Limb (tissue), 2 donors: ENCODE data around the gene LRRC59.

ENCODE experiments used
- DNase-seq, 2 donors: peaks; one replicate each; pipeline ENCODE4 v3.0.0-alpha.2; 2016; ENCODE audit errors: extremely low spot score in 2 of 2

LRRC59 gene

DNA sequence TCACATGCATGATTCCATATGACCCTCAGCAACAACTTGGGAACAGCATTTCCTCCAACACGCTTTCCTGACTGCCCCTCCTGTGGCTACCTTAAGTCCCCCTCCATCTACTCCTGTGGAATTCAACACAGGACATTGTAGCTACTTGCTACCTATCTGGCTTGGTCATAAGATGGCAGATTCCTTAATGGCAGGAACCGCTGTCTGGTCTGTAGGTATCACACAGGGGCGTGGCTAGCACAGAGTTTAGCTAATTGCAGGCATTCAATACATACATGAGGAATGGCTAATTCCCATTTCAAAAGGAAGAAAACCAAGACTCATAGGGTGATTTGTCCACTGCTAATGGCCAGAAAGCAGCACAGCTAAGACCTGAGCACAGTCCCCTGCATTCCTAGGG lies 8.6 kb downstream of the LRRC59 start:
- DNase-seq, result no peak

DNA sequence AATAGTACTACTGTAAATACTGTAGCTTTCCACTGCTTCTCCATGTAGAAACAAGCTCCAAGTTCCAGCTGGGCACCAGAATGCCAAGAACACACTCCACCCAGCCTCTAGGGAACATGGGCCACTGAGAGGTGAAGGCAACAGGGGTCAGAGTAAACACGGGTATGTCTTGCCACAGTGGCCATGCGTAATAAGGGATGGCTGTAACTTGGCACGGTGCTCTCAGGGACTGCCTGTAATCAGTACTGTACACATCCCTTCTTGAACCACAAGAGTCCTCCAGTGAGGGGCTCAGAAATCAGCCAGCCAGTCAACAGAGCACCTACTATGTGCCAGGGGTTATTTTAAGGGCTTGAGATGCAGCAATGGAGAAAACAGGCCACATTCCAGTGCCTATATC lies 10.8 kb downstream of the LRRC59 start:
- no peak for DNase-seq

DNA sequence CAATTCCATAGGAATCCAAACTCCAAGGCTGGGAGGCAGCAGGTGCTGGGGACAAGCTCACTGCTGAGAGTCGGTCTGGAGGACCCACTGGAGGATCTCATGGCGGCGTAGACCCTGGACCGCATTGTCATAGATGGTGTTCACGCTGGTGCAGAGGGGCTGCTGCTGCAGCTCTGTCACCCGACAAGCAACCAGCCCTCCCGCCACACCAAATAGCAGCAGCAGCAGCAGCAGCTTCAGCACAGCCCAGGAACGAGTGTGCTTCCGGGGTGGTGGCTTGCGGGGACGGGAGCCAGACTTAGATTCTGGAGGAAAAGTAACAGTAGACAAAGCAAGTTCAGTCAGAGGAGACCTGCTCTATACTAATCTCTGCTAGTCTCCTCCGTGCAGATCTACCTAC lies 14.4 kb downstream of the LRRC59 start:
- no peak for DNase-seq

DNA sequence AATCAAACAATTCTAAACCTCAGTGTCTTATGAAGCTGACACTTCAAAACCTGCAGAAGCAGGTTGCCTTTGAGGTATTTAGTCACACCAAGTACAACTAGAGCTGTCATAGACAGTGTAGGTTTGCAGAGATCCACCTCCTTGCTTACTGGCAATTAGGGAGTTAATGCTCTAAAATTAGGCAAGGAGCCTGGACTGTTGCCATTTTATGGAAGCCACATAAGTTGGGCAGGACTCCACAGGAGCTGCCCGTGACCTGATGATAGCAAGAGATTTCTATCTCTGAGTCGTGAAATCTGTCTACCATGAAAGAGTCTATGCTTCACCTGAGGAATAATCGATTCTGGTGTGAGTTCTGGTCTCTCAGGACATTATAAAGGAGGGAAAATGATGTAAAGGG lies 15.4 kb downstream of the LRRC59 start:
- DNase-seq, result no peak

DNA sequence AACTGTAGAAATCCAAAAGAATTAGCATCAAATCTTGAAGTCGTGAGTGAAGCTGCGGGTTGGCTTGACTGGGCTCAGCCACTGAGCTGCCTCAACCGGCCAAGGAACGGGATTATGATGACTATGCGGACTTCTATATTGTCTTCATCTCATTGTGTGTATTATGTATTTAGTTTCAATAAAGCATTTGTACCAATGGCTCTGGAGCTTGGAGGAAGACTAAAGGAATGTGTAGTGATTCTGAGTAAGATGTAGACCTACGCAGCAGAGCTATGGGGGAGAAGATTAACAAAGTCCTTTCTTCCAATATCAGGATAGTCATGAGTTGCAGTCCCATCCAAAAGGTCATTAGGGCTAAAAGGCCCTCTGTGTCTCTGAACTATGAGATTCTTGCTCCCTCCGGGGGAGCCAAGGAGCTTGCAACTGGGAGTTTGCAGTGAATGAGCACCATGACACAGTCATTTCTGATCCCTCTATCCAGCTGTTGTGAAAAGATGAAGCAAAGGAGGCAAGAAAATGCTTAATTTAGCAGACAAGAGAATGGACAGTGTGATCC lies 16.0 kb downstream of the LRRC59 start:
- no peak for DNase-seq

DNA sequence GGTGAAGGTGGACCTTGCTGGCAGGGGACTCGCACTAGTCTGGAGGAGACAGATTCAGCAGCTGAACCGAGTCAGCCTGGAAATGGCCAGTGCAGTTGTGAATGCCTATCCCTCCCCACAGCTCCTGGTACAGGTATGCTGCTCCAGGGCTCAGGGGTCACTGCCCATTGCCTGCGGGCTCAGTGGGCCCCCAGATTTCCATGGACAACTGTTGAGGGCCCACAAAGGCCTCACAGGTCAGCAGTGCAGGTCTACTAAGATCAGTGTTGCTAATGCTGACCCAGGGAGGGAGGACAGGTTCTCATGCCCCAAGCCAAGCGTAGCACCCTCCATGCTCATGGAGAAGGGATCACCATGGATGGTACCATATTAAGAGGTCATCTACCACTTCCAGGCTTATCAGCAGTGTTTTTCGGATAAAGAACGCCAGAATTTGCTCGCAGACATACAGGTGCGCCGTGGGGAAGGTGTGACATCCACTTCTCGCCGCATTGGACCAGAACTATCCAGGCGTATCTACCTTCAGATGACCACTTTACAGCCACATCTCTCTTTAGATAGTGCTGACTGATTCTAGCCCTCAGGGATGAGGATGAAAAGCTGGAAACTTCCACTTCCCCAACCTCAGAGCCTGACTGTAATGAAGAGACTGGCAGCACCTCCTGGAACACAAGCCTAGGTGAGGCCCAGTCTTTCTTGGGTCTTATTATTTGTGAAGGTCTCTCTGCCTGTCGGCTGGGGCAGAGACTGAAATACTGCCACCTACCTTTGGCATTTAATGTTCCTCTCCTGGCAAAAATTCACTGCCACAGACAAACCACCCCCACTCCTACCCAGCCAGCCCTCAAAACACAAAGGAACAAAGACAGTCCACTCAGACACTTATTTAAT lies 16.7 kb downstream of the LRRC59 start:
- no peak for DNase-seq

DNA sequence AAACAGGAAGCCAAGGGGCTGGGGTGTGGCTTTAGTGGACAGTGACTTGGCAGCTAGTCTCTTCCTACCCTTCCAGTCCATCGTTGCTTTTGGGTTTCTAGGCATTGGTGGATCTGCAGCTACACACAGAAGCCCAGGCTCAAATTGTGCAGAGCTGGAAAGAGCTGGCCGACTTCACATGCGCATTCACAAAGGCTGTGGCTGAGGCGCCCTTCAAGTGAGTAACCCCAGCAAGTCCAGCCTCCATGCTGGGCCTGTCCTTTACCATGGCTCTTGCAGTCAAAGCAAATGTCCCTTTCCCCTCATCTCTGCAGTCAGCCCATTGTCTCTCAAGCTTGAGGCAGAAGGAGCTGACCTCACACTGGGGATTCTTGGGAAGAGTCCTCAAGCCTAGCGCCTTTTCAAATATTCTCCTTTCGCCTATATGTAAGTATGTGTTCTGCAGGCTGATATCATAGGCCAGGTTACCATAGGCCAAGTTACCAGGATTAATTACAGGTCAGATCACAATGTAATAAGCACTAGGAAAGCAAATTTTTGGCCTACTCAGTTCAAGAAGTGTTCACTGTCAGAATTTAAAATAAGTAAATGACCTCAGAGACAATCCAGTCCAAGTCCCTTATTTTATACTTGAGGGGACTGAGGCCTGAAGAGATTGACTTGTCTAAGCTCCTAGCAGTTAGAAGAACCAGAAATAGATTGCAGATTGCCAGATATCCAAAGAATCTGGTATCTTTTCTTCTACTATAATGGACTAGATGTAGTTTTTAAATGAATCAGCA lies 17.8 kb downstream of the LRRC59 start:
- no peak for DNase-seq

DNA sequence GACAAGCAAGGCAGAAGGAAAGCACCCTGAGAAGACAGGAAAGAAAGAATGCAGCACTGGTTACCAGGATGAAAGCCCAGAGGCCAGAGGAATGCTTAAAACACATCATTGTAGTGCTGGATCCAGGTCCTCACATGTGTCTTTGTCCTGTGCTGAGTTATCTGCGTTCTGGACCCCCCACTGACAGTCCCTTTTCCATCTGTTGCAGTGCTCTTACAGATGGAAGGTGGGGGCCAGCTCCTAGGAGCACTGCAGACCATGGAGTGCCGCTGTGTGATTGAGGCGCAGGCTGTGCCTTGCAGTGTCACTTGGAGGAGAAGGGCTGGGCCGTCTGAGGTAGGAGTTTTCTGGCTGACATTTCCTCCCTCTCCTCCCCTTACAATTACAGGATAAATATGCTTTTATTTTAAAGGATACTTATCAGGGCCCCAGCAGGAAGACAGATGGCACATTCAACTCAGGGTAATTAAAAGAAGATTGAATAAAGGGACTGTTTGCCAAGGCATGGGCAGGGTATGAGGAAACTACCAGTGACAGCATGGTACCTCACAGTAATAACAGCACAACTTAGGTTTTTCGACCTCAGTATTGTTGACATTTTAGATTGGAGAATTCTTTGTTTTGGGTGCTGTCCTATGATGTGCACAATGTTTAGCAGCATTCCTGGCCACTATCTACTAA lies 21.3 kb downstream of the LRRC59 start:
- no peak for DNase-seq

DNA sequence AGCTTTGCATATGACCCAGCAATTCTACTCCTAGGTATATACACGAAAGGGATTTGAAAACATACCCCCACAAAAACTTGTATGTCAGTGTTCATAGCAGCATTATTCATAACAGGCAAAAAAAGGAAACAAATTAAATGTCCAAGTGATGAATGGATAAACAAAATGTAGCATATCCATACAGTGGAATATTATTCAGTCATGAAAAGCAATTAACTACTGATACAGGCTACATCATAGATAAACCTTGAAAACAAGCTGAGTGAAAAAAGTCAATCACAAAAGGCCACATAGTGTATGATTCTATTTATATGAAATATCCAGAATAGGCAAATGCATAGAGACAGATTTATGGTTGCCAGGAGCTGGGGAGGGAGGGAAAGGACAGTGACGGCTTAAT lies 23.6 kb downstream of the LRRC59 start:
- DNase-seq, result no peak

DNA sequence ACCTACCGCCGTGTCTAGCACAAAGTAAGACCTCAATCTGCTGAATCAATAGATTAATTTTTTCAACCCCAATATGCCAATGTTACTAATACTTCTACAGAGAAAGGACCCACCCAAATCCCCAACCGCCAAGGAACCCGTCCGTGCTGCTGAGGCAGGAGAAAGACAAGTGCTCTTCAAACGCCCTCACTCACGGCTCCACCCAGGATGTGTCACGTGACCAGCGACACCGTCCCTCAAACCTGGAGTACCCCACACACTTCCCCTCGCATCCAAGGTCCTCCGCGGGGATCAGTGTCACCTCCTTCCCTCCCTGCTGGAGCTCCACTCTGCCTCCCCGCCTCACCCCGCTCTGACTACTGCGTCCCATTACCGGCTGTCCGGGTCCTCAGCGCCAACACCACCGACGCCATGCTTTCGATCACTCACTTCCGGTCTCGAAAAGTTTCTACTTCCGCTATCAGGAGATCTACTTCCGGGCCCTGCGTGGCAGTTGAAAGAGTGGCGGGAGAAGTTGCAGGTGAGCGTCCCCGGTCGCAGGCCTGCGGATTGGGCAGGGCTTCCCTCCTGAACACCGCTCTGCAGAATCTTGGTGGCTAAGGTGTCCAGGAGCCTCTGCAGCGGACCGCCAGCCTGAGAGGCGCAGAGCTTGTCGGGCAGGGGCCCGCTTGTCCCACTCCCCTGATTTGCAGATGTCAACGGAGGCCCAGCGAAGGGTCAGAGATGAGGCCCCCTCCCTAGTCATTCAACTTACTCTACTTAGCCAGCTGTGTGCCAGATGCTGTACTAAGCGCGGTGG lies 24.4 kb downstream of the LRRC59 start, which contains the start of the genes EME1 and MRPL27:
Gene EME1, plus strand, starts transcription at position 472 of the 799 bp plus-strand sequence. CDS start 1,980 bp downstream, outside the sequence.
Gene MRPL27, minus strand, starts transcription at position 427 of the 799 bp plus-strand sequence. Its CDS starts 14 bp downstream, at position 413.
- peak; percentile 91 to 93 for DNase-seq

DNA sequence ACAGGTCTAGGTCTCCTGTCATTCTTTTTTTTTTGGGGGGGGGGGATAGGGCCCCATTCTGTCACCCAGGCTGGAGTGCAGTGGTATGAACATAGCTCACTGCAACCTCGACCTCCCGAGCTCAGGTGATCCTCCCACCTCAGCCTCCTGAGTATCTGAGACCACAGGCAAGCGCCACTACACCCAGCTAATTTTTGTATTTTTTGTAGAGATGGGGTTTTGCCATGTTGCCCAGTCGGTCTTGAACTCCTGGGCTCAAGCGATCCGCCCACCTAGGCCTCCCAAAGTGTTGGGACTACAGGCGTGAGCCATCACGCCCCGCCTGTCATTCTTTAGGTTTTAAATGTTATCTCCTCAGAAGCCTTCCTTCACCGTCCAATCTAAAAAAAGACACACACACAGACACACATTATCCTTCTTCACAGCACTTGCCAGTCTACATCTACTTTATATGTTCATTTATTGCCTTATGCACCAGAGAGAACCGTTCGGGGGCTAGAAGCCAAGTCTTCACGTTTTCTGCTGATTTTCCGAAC lies 25.0 kb downstream of the LRRC59 start:
- DNase-seq, result no peak

DNA sequence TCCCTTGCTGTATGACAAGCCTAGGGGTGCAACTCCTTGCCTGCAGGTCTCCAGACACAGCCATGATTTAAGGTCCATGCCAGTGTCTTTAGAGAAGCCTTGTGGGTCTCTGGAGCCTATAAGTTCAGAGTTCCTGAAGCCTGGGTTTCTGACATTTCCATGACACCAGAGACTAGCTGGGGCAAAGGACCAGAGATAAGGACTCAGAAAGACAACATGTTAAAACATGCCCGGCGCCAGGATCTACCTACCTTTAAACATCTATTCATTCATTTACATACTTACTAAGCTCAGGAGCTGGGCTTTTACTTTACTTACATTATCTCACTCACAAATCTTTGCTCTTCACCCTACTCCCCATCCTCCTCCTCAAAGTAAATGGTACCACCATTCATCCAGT lies 25.8 kb downstream of the LRRC59 start:
- no peak for DNase-seq

DNA sequence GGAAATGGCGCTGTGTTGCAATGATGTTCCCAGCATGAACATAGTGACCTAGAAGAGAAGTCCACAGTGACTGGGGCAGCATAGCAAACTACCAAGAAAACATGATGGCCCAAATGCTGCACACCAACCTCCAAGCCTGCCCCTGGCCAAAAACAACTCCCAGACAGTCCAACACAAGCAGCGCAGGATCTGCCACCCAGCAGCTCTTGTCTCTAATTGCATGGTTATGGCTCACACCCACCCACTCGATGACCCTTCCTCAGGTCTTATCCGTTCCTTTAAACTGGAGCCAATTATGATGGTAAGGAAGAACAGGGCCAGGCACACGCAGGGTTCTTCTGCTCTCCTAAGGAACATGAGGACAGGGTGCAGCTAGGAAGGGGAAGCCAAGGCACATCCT lies 27.3 kb downstream of the LRRC59 start:
- no peak for DNase-seq

DNA sequence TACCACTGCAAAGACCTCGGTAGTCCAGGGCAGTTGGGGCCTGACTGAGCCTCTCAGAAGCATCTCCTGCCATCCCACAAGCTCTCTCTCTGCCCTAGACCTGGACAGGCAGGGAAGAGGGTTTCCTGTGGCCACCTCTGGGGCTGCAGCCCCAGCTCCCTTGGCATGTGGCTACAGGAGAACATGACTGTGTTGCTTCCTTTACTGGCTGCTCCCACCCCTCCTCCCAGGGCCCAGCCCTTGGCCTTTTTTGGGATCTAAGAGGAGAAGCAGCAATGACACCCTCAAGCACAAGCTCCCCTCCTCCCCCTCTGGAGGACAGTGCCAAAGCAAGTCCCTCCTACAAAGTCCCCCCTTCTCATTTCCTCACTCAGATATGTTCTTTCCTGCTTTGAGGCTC lies 29.9 kb downstream of the LRRC59 start:
- no peak for DNase-seq

DNA sequence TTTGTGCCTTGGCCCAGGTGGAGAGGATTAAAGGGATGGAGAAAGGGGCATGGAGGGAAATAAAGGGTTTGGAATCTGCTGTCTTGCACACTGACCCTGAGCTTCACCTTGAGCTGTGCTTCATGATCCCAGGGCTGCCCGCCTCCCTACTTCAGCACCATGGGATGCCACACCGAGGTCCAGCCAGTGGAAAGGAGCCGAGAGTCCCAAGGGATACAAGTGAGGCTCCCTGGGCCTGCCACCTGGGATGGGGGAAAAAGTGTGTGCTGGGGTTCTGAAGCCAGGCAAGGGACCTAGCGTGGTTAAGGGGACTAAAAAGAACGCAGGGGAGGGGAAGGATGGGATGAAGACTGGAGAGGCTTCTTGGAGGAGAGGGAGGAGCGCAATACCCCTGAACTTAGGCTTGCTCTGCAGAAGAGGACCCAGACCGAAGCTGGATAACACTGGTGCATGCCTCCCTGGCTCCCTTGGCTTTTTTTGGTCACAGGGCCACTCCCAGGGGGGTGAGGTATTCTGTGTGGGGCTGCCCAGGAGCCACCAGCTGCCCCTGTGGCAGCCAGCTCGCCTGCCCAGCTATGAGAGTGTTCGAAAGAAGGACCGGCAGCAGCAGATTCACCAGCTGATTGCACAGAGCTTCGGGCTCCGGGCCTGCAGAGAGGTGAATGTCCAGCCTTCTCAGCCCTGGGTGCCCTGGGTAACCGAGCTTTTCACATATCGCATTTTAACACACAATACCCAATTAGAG lies 31.5 kb downstream of the LRRC59 start:
- no peak for DNase-seq

DNA sequence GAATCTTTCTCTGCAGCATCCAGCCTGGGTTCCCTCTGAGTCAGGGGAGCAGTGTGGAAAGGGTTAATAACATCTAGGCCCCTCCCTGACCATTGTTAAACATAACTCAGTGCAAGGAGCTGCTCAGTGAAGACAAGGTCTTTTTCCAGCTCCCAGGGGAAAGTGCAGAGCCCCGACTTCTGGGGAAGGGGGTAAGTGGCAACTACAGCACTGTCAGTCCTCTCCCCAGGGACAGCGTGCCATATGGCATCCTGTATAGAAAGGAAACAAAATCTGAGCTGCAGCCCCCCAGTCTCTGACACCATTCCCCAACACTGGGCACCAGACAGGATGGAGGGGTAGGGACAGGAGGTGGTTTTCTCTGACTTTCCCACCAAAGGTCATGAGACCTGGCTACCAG lies 32.2 kb downstream of the LRRC59 start:
- DNase-seq, result no peak

DNA sequence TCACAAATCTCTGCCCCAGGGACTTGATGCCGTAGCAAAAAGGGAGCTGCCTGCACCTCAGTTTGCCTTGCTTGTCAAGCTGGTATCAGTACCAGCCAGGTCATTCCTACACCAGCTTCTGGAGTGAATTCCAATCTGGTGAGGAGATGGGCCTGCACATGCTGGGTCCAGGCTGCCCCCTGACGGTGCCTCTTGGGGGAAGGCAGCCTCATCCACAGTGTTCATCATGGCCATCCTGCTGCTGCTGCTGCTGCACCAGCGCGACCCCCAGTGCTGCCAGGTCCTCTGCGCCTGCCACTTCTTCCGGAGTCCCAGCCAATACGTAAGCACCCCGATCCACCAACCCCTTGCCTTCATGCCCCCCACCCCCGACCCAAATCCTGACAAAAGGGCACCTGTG lies 32.6 kb downstream of the LRRC59 start:
- DNase-seq, result no peak

DNA sequence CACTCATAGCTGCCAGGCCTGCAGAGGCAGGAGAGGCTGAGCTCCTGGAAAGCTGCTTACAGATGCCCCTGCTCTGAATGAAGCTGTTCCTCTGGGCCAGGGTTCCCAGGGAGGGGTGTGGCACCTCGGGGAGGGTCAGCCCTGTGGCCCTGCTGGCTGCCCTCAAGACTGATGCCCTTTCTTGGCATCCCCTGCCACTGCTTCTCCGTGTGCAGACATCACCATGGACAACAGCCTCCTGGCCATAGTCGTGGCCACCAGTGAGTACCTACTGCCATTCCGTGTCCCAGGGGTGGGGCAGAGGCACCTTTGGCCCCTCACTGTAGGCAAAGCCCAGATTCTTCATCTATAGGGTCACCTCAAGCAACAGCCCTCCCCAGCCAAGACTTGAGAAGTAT lies 33.3 kb downstream of the LRRC59 start:
- DNase-seq, result no peak

DNA sequence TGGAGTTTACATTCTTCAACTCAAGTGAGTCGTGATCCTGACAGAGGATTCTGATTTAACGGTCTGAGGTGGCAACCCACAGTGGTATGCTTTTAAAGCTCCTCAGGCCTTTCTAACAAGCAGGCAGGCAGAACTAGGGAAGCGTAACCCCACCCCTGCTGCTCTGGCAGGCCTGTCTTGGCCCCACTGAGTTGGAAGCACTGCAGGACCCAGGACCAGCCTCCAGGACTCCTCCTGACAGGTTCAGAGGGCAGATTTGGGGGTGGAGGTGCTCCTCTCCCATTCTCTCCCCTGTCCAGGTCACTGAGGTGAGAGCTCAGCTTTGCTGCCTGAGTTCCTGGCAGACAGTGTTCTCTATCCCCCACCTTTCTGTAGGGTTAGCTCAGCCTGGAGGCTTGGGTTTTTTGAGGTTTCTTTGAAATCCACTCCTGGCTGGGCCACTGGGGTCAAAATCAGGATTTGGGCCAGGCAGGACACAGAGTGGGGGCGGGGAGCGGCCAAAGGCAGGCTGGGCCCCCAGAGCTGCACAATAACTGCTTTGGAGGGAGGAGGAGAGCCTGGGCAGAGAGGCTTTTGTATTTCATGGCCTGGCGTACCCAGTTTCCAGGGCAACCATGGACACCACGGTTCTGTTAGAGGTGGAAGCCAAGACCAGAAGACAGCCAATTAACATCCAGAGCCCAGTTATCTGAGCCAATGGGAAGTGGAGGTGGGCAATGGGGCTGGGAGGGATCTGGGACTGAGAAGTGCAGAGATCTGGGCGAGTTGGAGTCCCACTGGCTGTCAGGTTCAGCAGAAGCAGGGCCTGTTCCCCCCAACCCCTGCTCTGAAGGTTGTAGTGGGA lies 33.9 kb downstream of the LRRC59 start:
- peak in 1 of 2 donors; percentile 66 for DNase-seq
